GM18870 (cell line): ENCODE measurements around the gene FXYD3.

Source experiments
- ATAC-seq: cut with Tn5 transposase; IDR thresholded peaks from one replicate; pipeline ENCODE4 v1.9.1; 2021; ENCODE audit warnings: moderate library complexity; ENCODE audit not compliant: unreplicated experiment

FXYD3 gene

DNA sequence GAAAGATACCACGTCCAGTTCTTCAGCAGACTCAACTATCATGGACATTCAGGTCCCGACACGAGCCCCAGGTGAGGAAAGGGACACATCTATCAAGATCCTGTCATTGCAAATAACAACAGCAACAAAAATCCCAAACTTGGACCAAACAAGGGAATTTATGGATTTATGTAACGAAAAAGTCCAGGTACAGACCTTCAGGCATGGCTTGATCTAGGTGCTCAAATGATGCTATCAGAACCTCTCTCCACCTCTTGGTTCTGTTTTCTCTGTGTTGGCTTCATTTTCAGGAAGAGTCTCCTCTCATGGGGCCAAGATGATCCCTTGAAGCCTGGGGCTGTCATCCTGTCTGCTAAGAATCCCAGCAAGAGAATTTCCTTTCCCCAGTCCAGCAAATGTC lies 41.8 kb downstream of the FXYD3 start:
- no peak for ATAC-seq

DNA sequence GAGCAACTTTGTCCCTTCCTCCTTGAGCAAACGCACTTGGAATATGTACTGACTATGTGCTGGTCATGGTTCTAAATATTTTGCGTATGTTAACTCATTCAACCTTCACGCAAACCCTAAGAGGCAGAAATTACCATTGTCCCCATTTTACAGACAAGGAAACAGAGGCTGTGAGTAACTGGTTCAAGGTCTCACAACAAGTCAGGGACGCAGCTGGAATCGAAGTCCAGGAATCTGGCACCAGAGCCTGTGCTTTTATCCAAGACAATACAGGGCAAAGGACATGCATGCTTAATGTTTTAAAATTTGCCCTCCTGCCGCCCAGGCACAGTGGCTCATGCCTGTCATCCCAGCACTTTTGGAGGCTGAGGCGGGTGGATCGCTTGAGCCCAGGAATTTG lies 44.0 kb downstream of the FXYD3 start:
- no peak for ATAC-seq

DNA sequence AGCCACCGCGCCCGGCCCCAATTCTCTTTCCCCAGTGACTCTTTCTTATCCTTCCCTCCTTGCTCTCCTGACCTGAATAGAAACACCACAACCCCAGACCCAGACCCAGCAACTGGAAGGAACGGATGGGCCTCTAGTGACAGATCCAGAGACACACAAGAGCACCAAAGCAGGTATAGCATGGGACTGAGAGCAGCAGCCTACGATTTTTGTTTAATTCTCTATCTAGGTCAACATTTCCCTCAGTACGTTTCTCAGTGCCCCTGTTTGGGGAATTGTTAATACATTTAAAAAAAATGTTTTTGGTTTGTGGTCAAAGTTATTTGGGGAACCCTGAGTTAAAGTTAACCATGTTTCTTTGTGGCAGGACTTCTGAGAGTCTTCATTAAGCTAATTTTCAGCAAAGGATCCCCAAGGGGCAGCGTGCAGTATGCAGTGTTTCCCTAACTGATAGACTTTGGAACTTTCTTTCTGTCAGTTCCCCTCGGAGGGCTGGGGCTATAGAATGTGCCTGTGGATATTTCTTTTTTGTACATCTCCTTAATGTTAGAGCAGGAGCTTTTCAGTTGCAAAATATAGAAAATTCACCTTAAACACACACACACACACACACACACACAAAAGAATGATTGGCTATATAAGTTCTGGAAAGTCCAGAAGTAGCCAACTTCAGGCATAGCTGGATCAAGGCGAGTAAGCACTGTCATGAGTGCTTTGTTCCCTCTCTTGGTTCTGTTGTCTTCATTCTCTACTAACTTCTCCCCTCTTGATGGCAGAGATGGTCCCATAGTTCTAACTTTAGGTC lies 45.2 kb downstream of the FXYD3 start:
- ATAC-seq, result no peak

DNA sequence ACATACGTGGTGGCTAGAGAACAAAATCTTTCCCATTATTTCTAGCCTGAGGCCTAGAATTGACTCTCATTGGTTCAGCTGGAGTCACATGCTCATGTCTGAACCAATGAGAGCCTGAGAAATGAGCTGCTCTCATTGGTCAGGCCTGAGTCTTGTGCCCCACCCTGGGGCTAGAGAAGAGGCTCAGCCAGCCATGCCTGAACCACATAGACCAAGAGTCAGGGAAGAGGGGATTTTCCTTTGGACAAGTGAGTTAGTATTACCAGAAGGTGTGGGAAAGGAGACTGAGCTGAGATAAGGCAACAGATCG lies 45.8 kb downstream of the FXYD3 start:
- no peak for ATAC-seq

DNA sequence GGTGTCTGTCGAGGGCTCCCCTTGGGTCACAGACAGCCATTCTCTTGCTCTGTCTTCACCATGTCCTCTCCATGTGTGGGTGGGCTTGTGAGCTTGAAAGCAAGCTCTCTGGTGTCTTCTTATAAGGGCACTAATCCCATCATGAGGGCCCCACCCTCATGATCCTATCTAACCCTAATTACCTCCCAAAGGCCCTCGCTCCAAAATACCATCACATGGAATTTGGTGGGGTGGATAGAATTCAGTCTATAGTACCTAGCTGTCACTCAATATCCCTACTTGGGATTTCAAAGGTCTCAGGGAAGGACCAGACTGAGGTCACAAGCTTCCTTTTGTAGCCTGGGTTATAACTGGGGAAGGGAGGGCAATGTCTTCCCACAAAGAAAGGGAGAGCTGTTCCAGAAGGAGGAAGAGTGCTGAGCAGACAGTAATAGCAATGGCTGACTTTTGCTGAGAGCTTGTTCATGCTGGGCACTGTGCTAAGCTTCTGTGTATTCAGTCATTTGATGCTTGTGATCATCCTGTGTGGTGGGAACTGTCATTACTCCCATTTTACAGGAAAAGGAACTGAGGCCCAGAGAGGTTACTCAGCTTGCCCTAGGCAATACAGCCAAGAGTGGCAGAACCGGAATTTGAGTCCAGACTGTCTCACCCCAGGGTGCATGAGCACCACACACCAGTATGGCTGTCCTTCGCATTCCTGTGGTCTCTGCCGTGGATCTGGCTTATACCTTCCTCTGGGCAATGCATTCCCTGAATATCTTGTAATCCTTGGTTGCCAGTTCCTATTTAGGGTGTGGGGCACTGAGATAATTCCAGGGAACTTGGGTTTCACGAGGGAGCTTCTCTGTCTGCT lies 47.1 kb downstream of the FXYD3 start:
- ATAC-seq, result no peak

- ATAC-seq, result no peak
Measured at GRCh38 chr19:35164418-35164817, 48.8 kb downstream of the FXYD3 start.

GRCh38 chr19:35165200-35166058 lies 49.8 kb downstream of the FXYD3 start:
- no peak for ATAC-seq

DNA sequence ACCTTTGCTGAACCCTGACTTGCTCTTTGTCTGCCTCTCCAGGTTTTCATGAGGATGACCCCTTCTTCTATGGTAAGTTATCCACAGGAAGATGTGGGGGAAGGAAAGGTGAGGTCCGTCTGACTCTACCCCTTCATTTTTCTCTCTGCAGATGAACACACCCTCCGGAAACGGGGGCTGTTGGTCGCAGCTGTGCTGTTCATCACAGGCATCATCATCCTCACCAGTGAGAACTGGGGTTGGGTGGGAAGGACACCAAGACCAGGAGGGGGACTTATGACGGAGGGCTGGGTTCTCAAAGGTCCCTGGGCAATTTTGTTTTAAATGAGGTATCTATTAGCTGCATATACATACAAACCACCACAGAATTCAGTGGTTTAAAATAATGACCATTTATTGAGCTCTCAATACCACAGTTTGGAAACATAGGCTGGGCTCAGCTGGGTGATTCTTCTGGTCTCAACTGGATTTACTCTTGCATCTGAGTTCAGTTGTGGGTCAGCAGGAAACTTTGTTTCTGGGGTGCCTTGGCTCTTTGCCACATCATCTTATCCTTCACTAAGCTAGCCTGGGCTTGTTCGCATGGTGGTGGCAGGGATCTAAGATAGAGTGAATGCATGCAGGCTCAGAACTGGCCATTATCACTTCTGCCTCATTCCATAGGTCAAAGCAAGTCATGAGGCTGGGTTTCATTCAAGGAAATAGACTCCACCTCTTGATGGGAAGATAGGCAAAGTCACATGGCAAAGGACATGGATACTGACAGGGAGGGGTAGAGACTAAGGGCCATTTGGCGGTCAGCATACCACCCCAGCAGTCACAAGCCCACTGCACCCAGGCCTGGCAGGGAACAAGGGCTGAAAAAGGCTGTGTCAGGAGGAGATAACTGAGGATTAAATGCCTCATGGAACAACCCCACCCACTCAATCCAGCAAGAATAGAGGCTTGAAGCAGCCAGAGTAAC lies 50.8 kb downstream of the FXYD3 start:
- ATAC-seq, result no peak

DNA sequence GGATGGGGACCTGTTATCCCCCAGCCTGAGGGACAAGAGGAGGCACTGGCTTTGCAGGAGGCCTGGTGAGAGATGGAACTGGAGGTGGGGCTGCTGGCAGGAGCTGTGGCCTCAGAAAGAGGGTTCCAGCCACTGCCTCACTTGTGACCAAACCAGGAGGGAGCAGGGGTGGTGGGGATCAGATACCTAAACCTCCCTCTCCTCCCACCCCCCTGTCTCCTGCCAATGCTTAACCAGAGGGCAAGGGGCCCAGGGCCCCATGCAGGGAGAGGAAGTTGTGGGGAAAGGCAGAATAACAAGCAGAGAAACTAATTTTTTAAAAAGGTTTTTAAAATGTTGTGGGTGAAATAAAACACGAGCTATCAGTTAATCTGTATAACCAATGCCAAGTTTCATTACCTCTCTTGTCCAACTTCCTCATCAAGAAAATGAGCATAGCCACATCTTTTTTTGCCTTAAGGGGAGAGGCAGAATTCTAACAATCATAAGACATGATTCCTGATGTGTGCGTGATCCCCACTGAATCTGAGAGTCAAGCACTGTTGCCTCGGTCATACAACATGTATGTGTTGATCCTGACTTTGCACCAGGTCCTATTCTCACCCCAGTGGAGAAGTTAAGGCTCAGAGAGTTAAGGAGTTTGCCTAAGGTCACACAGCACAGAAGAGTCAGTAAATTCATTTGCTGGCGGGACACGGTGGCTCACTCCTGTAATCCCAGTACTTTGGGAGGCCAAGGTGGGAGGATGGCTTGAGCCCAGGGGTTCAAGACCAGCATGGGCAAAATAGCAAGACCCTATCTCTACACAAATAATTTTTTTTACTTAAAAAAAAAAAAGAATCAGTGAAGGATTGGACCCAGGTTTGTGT lies 51.9 kb downstream of the FXYD3 start:
- no peak for ATAC-seq

DNA sequence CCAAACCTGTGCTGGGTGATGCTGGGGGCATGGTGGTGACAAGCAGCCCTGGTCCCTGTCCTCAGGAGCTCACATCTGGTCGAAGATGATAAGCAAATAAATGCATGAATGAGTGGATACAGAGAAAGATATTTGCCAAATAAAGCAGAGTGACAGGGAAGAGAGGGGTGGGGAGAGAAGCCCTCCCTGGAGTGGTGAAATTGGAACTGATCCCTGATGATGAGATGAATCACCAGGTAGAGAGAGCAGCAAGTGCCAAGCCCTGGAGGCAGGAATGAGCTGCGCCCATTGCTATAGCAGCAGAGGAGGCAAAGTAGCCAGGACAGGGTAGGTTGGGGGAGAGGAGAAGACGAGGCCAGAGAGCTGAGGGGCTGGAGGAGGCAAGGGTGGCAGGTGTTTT lies 52.6 kb downstream of the FXYD3 start:
- ATAC-seq, result no peak

GRCh38 chr19:35169221-35169995 lies 53.8 kb downstream of the FXYD3 start:
- no peak for ATAC-seq

DNA sequence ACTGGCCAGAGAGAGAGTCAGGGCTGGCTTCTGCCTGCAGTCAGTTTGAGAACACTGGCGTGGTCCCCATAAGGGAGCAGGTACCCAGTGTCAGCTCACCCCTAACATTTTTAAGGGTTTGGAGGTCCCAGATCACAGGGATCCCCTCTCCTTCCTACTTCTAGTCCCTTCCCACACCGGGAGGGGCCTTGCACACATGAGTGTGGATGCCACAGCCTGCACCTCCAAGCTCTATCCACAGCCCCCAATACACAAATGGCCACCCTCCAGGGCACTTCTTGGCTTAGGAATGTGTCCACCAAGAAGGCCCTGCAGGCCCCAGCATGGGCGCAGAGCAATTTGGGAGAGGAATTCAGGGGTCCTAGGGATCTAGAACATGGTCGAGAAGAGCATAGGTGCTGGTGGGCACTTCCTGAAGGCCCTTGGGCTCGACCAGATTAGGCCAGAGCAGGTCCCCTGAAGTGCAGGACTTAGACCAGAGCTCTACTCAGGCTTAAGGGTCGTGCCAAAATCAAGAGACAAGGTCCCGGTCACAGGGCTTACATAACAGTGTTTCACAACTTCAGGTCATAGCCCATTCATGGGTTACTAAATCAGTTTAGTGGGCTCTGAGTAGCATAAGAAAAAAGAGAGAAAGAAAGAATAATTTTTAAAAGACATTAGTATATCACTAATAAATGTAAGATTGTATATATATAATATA lies 54.9 kb downstream of the FXYD3 start:
- no peak for ATAC-seq

GRCh38 chr19:35171730-35172129 lies 56.1 kb downstream of the FXYD3 start:
- no peak for ATAC-seq
